Liver (tissue), 9 donors: ENCODE measurements around the gene CABP4. TPM values are rescaled to one million over a fixed set of nuclear protein-coding genes. Genes with fewer than 3 reads are reported as not detected.

ENCODE experiments used
- DNase-seq: peaks from one replicate; pipeline ENCODE4 v3.0.0-alpha.2; 2017; ENCODE audit warnings: low spot score
- H3K27ac ChIP-seq, 2 donors: one replicate each; pipeline ENCODE4 v1.7.0; 2013; ENCODE audit warnings: inconsistent platforms in 2 of 2, low read length in 2 of 2, control low read depth in 1 of 2, low read depth in 1 of 2, mild to moderate bottlenecking in 1 of 2
- H3K27me3 ChIP-seq, 4 donors: one replicate each; pipeline versions ENCODE4 v1.6.1 to v1.7.0; 2013; ENCODE audit warnings: low read length in 3 of 4, inconsistent platforms in 1 of 4, mild to moderate bottlenecking in 1 of 4, moderate library complexity in 1 of 4; ENCODE audit not compliant: control insufficient read depth in 4 of 4, insufficient read depth in 4 of 4
- H3K36me3 ChIP-seq, 4 donors: one replicate each; pipeline versions ENCODE4 v1.6.1 to v1.7.0; 2013; ENCODE audit warnings: low read length in 3 of 4, mild to moderate bottlenecking in 3 of 4, low read depth in 1 of 4, moderate library complexity in 1 of 4; ENCODE audit not compliant: control insufficient read depth in 4 of 4, insufficient read depth in 3 of 4
- H3K4me1 ChIP-seq, 4 donors: one replicate each; pipeline versions ENCODE4 v1.6.1 to v1.7.0; 2013; ENCODE audit warnings: low read length in 3 of 4, mild to moderate bottlenecking in 3 of 4, moderate library complexity in 1 of 4; ENCODE audit not compliant: control insufficient read depth in 4 of 4, insufficient read depth in 4 of 4
- H3K4me3 ChIP-seq, 3 donors: one replicate each; pipeline versions ENCODE4 v1.6.1 to v1.7.0; 2013; ENCODE audit warnings: low read length in 3 of 3, control low read depth in 1 of 3, low read depth in 1 of 3, mild to moderate bottlenecking in 1 of 3
- H3K9ac ChIP-seq, 2 donors: one replicate each; pipeline ENCODE4 v1.7.0; 2013; ENCODE audit warnings: low read length in 2 of 2, mild to moderate bottlenecking in 2 of 2, moderate library complexity in 2 of 2, control low read depth in 1 of 2, low read depth in 1 of 2
- H3K9me3 ChIP-seq, 4 donors: one replicate each; pipeline versions ENCODE4 v1.6.1 to v1.7.0; 2013; ENCODE audit warnings: low read length in 3 of 4; ENCODE audit not compliant: control insufficient read depth in 4 of 4
- ATF3 ChIP-seq: IDR thresholded peaks from 2 replicates; pipeline ENCODE4 v1.6.1; 2016; ENCODE audit warnings: antibody characterized with exemption
- CTCF ChIP-seq: fragments of 150-350 bp; IDR thresholded peaks from 2 replicates; pipeline ENCODE4 v1.5.1; 2017; ENCODE audit warnings: improper control_type of control experiment, low read depth, low read length; ENCODE audit not compliant: missing input control
- EGR1 ChIP-seq, 2 donors: IDR thresholded peaks; 2 replicates each; pipeline ENCODE4 v1.6.1; 2016 to 2018; ENCODE audit warnings: antibody characterized with exemption in 2 of 2, low read depth in 2 of 2
- FOXA1 ChIP-seq: IDR thresholded peaks from 2 replicates; pipeline ENCODE4 v1.6.1; 2016; ENCODE audit warnings: antibody characterized with exemption
- FOXA2 ChIP-seq: IDR thresholded peaks from 2 replicates; pipeline ENCODE4 v1.6.1; 2016; ENCODE audit warnings: antibody characterized with exemption
- GABPA ChIP-seq, 2 donors: IDR thresholded peaks in 1 of 2; conservative IDR thresholded peaks in 1 of 2; 2 replicates each; pipeline ENCODE4 v1.6.1; 2016; ENCODE audit warnings: antibody characterized with exemption in 2 of 2, mild to moderate bottlenecking in 1 of 2, moderate library complexity in 1 of 2
- HNF4A ChIP-seq, 2 donors: conservative IDR thresholded peaks; 2 replicates each; pipeline ENCODE4 v1.6.1; 2016; ENCODE audit warnings: antibody characterized with exemption in 2 of 2, mild to moderate bottlenecking in 2 of 2
- HNF4G ChIP-seq: IDR thresholded peaks from 2 replicates; pipeline ENCODE4 v1.6.1; 2016; ENCODE audit warnings: antibody characterized with exemption
- JUND ChIP-seq, 2 donors: IDR thresholded peaks; 2 replicates each; pipeline ENCODE4 v1.6.1; 2016; ENCODE audit warnings: antibody characterized with exemption in 2 of 2
- MAX ChIP-seq: IDR thresholded peaks from 2 replicates; pipeline ENCODE4 v1.6.1; 2016; ENCODE audit warnings: antibody characterized with exemption
- NR2F2 ChIP-seq: IDR thresholded peaks from 2 replicates; pipeline ENCODE4 v1.6.1; 2016; ENCODE audit warnings: antibody characterized with exemption
- RAD21 ChIP-seq, 2 donors: IDR thresholded peaks; 2 replicates each; pipeline ENCODE4 v1.6.1; 2016; ENCODE audit warnings: antibody characterized with exemption in 2 of 2, mild to moderate bottlenecking in 2 of 2
- REST ChIP-seq: IDR thresholded peaks from 2 replicates; pipeline ENCODE4 v1.6.1; 2016; ENCODE audit warnings: antibody characterized with exemption, mild to moderate bottlenecking
- RXRA ChIP-seq, 2 donors: IDR thresholded peaks; 2 replicates each; pipeline ENCODE4 v1.6.1; 2017 to 2018; ENCODE audit warnings: antibody characterized with exemption in 2 of 2, mild to moderate bottlenecking in 1 of 2
- SP1 ChIP-seq: IDR thresholded peaks from 2 replicates; pipeline ENCODE4 v1.6.1; 2018; ENCODE audit warnings: antibody characterized with exemption, mild to moderate bottlenecking
- TAF1 ChIP-seq: conservative IDR thresholded peaks from 2 replicates; pipeline ENCODE4 v1.6.1; 2016; ENCODE audit warnings: antibody characterized with exemption, mild to moderate bottlenecking
- YY1 ChIP-seq: IDR thresholded peaks from 2 replicates; pipeline ENCODE4 v1.6.1; 2016; ENCODE audit warnings: antibody characterized with exemption, mild to moderate bottlenecking
- ZBTB33 ChIP-seq: IDR thresholded peaks from 2 replicates; pipeline ENCODE4 v1.6.1; 2016; ENCODE audit warnings: antibody characterized with exemption
- WGBS: extraction: QIAGEN DNeasy Blood & Tissue Kit; methylation state at CpG from one replicate; pipeline ENCODE4 v1.1.7; 2013; 5-methylcytosine and 5-hydroxymethylcytosine counted together
- polyA plus RNA-seq, 2 donors: library from polyadenylated mRNA; stranded (reverse) in 1 of 2; unstranded in 1 of 2; fragments of 200-250 nt in 1 of 2; fragments of >200 nt in 1 of 2; fragmentation: Nextera tagmentation in 1 of 2; extraction: Ambion mirVana in 1 of 2; gene quantifications; one replicate each; pipeline versions ENCODE4 v1.2.1 to v1.2.3, GENCODE V29; 2013 to 2015
- total RNA-seq, 2 donors: library from RNA; depleted of rRNA; stranded (reverse); fragments of >200 nt; gene quantifications; one replicate each; pipeline ENCODE4 v1.2.3, GENCODE V29; 2014
- donor health status: healthy.
- donor health status: healthy.
- donor health status: healthy.
- donor health status: healthy.
- donor health status: healthy.

CABP4 gene
- total and polyA plus RNA-seq, 4 donors = 0.85 to 2.9 (median 1.6) TPM

- H3K4me3 ChIP-seq = no peak overlapping the region
- peaks cover 15 to 39% (median 29%) of the 10 kb centered on the region in 4 donors for H3K4me1 ChIP-seq
- DNase-seq = no peak
- H3K9ac ChIP-seq = no peak overlapping the region
- TF ChIP-seq FOXA2 (no peak), RAD21 (IDR thresholded peaks at IDR 0.05) (no peak), EGR1 (IDR thresholded peaks at IDR 0.05; ENCODE audit: low read depth in 2 of 2) (no peak), HNF4G (no peak), YY1 (no peak), GABPA (IDR thresholded peaks at IDR 0.05 in 1 of 2, conservative IDR thresholded peaks at IDR 0.05 in 1 of 2) (no peak), HNF4A (conservative IDR thresholded peaks at IDR 0.05) (no peak), CTCF (no peak), SP1 (no peak), REST (no peak), JUND (IDR thresholded peaks at IDR 0.05) (no peak)
- H3K36me3 ChIP-seq = no peaks in the 10 kb centered on the region
- no peak overlapping the region for H3K27ac ChIP-seq
- no peaks in the 10 kb centered on the region for H3K9me3 ChIP-seq
- 78% methylated on average over 8 of the region's 8 CpGs for WGBS
- H3K27me3 ChIP-seq = no peaks in the 10 kb centered on the region
Measured at GRCh38 chr11:67470337-67471002, 15.3 kb downstream of the CABP4 start.

- Histone ChIP-seq H3K4me1 (peaks cover 5 to 21% (median 13%) of the 10 kb centered on the region in 4 donors), H3K27me3 (no peaks in the 10 kb centered on the region), H3K36me3 (no peaks in the 10 kb centered on the region), H3K9me3 (no peaks in the 10 kb centered on the region), H3K9ac (no peak overlapping the region), H3K4me3 (no peak overlapping the region), H3K27ac (no peak overlapping the region)
- DNase-seq = no peak
- 69% methylated on average over 7 of the region's 7 CpGs for WGBS
- TF ChIP-seq CTCF (no peak), YY1 (no peak), TAF1 (no peak), RXRA (IDR thresholded peaks at IDR 0.05) (no peak), MAX (no peak), SP1 (no peak), ZBTB33 (no peak), FOXA2 (no peak), RAD21 (IDR thresholded peaks at IDR 0.05) (no peak), HNF4G (no peak), NR2F2 (no peak), ATF3 (no peak), GABPA (IDR thresholded peaks at IDR 0.05 in 1 of 2, conservative IDR thresholded peaks at IDR 0.05 in 1 of 2) (no peak), JUND (IDR thresholded peaks at IDR 0.05) (no peak), FOXA1 (no peak), EGR1 (IDR thresholded peaks at IDR 0.05; ENCODE audit: low read depth in 2 of 2) (no peak)
Measured at GRCh38 chr11:67472882-67473281, 17.7 kb downstream of the CABP4 start.
